Stimulated activated CD8-positive, alpha-beta memory T cell treated with anti-CD3 and anti-CD28 coated beads, Interleukin-7, amount 100 ng/mL, for 48 hours (primary cell): Measurements from ENCODE around the gene PYHIN1.

ENCODE experiments used
- DNase-seq, 2 donors: peaks; one replicate each; pipeline ENCODE4 v3.0.0-alpha.2; 2020; ENCODE audit warnings: low read depth in 1 of 2; ENCODE audit errors: extremely low read depth in 1 of 2

PYHIN1 gene

GRCh38 chr1:158931055-158931737, at the start of gene PYHIN1:
TSS of gene PYHIN1 (plus strand) at chr1:158931552. CDS start at chr1:158936911, 5,359 bp downstream.
- no peak for DNase-seq

- no peak for DNase-seq
These were observed 37.7 kb upstream of the PYHIN1 start for GRCh38 chr1:158893654-158894053.

- DNase-seq = no peak
These were observed 32.6 kb upstream of the PYHIN1 start for GRCh38 chr1:158898722-158899121.

GRCh38 chr1:158901623-158902022, 29.7 kb upstream of the PYHIN1 start:
- DNase-seq = no peak

GRCh38 chr1:158916085-158916484, 15.3 kb upstream of the PYHIN1 start:
- DNase-seq = no peak

GRCh38 chr1:158924677-158925076, 6.7 kb upstream of the PYHIN1 start:
- DNase-seq = no peak

- peak in 1 of 2 donors; percentile 22 for DNase-seq
These were observed 848 bp upstream of the PYHIN1 start for GRCh38 chr1:158930504-158930903.

- DNase-seq = no peak
These were observed 819 bp downstream of the PYHIN1 start for GRCh38 chr1:158932171-158932570.

GRCh38 chr1:158933621-158934020, 2.3 kb downstream of the PYHIN1 start:
- DNase-seq = no peak

GRCh38 chr1:158939180-158939579, 7.8 kb downstream of the PYHIN1 start:
- no peak for DNase-seq

GRCh38 chr1:158941317-158941716, 10.0 kb downstream of the PYHIN1 start:
- no peak for DNase-seq

GRCh38 chr1:158942490-158942889, 11.1 kb downstream of the PYHIN1 start:
- no peak for DNase-seq

- no peak for DNase-seq
These were observed 11.7 kb downstream of the PYHIN1 start for GRCh38 chr1:158943059-158943458.

GRCh38 chr1:158945061-158945460, 13.7 kb downstream of the PYHIN1 start:
- DNase-seq = no peak

GRCh38 chr1:158946785-158947184, 15.4 kb downstream of the PYHIN1 start:
- DNase-seq = no peak

- no peak for DNase-seq
These were observed 20.6 kb downstream of the PYHIN1 start for GRCh38 chr1:158951956-158952355.

- DNase-seq = no peak
These were observed 21.1 kb downstream of the PYHIN1 start for GRCh38 chr1:158952416-158952815.

GRCh38 chr1:158961178-158961577, 29.8 kb downstream of the PYHIN1 start:
- no peak for DNase-seq

- DNase-seq = no peak
These were observed 31.6 kb downstream of the PYHIN1 start for GRCh38 chr1:158962983-158963382.

- DNase-seq = no peak
These were observed 37.8 kb downstream of the PYHIN1 start for GRCh38 chr1:158969166-158969565.

- DNase-seq = peak in 1 of 2 donors; percentile 13
These were observed 38.5 kb downstream of the PYHIN1 start for GRCh38 chr1:158969855-158970254.

- no peak for DNase-seq
These were observed 41.5 kb downstream of the PYHIN1 start for GRCh38 chr1:158972841-158973240.

GRCh38 chr1:158976219-158976618, 44.9 kb downstream of the PYHIN1 start:
- no peak for DNase-seq
